Activated CD4-positive, alpha-beta T cell treated with anti-CD3 and anti-CD28 coated beads, Interleukin-2, amount 50 U/mL, for 24 hours (primary cell): ENCODE data around the gene PARD3.
"Not testable (repeated sequence)": the region's sequence is repeated elsewhere in the genome, so short reads cannot be mapped to it uniquely, and the experiment has no call there.

ENCODE experiments used
- DNase-seq, 2 donors: peaks; one replicate each; pipeline ENCODE4 v3.0.0-alpha.2; 2020; ENCODE audit warnings: low read depth in 1 of 2, low spot score in 1 of 2

PARD3 gene

DNA sequence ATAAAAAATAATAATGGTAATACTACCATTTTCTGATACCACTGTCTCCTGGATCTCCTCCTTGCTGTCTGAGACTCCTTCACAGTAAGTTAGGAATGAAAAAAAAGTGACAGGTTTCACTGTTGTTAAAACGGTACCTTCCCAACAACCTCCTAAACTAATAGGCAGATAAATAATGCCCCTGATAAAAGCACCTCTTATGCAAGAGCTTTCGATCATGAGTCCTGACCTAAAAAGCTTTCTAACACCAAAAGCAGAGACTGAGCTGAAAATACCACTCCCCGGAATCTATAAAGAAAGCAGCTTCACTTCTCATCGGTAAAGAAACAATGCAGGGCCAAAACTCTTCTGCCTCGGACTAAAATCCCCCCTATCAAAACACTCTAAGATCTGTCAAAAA, 14.5 kb downstream of the PARD3 start:
- no peak for DNase-seq

DNA sequence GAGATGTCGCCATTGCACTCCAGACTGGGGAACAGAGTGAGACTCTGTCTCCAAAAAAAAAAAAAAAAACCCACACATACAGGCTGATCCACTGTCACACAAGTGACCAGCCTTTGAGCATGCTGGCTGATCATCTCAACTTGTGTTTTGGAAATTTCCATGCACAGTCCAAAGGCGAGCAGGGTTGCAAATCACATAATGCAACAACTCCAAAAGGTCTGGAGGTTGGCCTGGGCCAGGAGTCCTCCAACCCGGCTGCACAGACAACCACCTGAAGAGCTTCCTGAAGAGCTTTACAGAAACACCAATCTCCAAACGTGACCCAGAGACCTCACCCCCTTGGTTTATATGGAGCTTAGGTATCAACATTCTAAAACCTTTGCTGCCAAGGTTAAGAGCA, 16.4 kb downstream of the PARD3 start:
- no peak for DNase-seq

DNA sequence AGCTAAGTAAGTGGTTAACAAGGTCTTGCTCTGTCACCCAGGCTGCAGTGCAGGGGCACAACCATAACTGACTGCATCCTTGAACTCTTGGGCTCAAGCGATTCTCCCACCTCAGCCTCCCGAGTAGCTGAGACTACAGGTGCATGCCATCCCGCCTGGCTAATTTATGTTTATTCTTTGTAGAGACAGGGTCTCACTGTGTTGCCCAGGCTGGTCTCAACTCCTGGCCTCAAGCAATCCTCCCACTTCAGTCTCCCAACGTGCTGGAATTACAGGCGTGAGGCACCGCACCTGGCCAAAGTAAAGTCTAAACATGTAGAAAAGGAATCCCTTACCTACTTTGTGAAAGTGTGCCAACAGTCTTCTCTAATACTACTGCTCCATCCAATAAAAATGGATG, 17.9 kb downstream of the PARD3 start:
- DNase-seq, result no peak

DNA sequence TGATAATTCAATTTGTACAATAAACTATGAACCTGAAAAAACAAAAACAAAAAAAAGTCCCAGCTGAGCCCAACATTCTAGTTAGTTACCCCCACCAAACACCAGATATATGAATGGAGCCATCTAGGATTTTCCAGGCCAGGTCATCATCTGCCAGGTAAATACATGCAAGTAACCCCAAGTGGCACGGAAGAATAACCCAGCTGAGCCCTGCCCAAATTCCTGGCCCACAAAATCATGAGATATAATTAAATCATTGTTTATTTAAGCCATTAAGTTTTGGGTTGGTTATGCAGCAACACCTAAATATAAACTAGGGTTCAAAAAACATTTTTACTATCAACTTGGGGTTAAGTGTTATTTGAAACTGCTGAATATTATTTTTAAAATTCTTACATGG, 19.0 kb downstream of the PARD3 start:
- DNase-seq, result no peak

DNA sequence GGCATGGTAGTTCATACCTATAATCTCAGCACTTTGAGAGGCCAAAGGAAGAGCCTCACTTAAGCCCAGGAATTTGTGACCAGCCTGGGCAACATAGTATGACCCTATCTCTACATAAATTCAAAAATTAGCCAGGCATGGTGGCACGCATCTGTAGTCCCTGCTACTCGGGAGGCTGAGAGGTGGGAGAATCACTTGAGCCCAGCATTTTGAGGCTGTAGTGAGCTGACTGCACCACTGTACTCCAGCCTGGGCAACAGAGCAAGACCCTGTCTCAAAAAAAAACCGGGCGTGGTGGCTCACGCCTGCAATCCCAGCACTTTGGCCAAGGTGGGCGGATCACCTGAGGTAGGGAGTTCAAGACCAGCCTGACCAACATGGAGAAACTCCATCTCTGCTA, 19.8 kb downstream of the PARD3 start:
- no peak for DNase-seq

DNA sequence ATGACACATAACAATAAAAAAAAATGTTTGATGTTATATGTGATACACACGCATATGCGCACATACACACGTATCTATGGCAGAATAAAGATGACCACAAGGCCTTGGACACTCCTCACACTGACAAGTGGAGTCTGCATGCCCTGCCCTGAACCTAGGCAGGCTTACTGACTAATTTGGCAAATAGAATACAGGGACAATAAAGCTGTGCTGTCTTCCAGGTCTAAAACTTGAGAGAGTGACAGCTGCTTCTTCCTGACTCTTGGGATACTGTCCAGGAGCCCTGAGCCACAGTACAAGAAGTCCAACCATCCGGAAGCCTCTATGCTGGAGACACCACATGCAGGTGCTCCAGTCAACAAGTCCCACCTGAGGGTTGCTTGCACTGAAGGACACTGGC, 20.3 kb downstream of the PARD3 start:
- no peak for DNase-seq

DNA sequence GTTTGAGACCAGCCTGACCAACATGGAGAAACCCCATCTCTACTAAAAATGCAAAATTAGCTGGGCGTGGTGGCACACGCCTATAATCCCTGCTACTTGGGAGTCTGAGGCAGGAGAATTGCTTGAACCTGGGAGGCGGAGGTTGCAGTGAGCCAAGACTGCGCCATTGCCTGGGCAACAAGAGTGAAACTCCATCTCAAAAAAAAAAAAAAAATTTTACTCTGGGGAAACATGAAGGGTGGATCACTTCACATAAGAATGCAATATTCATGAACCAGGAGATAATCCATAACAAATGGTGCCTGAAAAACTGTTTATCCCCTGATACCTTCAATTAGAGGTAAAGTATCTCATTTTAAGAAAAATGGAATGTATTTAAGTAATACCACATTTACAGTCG, 21.5 kb downstream of the PARD3 start:
- DNase-seq, result not testable (repeated sequence)

DNA sequence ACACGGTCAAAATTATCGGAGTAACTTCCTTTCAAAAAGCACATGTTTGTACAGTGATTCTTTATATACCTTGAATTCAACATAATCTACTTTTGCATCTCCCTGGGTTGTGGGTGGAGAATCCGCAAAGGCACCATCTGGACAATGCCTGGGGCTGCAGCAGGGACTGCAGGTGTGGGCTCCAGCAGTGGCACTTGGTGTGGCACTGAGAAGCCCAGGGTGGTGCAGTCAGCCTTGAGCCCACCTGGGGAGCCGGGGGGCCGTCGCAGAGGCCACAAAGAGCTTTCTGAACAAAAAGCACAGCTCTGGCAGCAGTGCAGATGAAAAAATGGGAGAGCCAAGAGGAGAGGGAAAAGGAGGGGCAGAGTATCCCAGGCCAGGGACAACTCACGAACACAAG, 22.2 kb downstream of the PARD3 start:
- DNase-seq, result no peak

DNA sequence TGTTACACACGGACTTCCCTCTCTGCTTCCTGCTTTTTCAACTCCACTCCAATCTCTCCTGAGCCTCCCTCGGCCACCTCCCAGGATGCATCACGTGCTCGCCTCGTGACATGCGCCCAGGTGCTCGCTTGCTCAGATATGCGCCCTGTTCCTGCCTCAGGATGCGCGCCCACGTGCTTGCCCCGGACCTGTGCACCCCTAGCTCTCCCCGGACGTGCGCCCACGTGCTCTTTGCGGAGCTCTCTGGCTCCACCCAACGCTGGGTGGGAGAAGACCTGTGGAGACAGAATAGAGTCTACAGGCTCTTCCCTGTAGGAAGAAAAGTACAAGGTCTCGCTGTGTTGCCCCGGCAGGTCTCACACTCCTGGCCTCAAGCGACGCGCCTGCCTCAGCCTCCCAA, 23.1 kb downstream of the PARD3 start:
- DNase-seq, result no peak

DNA sequence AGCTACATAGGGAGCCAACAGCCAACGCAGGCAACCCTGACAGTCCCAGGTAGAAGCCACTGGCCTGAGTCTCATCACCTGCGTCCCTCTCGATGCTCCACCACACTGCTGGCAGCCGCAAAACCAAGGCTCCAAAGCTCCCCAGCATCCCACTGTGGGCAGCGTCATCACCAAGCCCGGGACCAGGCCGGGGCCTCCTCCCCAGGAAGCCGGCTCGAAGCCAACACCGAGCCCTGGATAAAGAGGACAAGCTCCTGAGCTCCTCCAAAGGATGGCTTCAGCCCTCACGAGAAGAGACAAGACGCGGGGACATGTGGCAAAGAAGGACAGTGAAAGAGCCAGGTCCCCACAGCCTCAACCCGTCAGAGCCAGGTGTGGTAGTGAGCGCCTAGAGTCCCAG, 23.9 kb downstream of the PARD3 start:
- DNase-seq, result no peak

DNA sequence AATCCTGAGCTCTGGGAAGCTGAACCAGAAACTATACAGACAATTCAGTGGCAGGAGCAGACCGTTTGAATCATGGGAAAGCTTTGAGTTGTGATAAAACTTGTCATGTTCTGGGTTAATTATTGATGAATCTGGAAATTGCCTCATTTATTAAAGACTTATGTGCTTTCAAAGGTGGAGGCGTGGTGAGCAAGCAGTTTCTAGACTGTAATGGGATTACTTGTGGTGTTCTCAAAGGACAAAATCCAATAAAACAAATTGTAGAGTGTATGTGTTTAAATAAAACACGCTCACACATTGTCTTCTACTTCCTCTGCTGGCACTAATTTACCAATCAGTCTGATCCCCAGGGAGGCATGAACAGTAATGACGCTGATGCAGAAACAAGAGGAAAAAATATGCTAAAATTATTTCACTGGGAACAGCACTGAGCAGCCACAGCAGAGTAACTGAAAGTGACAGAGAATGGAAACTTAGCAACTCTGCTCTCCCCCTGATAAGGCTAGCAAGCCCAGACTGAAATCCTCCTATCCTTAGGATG, 25.1 kb downstream of the PARD3 start:
- DNase-seq, result no peak

DNA sequence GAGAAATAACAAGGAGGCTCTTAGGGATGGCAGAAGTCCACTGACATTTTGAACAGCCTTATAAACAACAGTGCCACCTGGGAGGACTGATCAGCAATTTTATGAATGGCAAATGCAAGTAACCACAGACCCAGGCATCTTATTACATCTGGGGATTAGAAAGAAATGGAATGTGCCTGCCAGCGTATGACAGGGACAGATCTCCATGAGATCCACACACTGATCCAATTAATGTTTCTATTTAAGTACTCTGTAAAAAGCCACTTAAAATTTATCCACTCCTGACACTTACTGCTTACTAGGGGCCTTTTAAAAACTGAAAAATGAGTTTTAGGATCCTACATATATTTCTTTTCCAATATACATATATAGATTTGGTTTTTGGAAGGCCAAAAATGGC, 28.6 kb downstream of the PARD3 start:
- no peak for DNase-seq

DNA sequence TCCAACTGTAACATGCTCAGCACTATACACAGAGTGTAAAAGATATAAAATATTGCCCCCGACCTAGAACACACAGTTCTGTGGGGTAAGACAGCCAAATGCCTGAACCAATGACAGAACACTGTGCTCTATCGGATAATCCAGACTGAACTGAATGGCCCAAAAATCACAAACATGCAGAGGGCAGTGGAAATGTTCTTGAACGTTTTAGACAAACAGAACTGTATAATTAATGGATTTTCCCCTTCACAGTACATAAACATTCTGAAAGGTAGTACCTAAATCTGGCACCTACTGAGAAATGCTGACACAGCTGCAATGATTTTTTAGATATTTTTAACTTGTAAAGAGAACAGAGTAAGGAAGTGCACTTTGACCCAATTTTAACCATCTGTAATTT, 33.4 kb downstream of the PARD3 start:
- DNase-seq, result no peak

DNA sequence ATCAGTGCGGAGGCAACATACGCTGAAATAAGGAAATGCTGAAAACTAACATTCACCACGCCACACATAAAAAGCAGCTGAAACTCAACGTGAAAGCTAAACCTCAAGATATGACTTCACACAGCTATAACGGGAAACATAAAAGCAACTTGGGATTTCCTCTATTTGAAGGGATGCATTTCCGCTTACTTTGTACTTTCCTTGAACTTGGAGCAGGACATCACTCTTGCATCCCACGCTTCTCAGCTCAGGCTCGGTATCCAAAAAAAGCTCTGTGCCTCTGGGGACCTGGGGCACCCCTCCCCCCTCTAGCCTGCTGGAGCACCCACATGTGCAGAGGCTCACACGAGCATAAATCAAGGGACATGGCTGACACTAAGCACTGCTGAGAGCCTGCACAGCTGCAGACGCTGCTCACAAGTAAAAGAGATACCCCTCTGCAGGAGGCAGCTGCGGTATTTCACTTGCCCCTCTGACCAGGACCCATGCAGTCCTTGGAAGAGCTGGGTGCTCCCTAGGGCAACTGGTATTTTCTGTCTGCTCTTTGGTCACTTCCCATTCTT, 34.2 kb downstream of the PARD3 start:
- DNase-seq, result no peak

DNA sequence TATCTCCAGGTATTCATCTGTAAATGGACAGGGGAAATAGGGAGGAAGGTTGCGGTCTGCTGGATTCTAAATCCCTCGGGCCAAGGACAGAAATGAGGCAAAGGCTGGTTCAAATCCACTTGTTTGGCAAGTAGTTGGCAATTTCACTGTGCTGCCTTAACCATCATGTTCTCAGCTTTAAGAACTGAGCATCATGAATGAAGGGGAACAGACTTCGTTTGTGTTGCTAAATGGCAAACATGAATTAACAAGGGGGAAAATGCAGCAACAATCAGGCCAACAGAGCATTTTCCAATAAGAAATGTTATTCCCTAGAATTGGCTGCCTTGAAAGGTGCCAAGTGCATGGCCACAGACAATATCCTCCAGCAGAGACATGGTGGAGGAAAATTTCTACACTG, 36.9 kb downstream of the PARD3 start:
- no peak for DNase-seq

DNA sequence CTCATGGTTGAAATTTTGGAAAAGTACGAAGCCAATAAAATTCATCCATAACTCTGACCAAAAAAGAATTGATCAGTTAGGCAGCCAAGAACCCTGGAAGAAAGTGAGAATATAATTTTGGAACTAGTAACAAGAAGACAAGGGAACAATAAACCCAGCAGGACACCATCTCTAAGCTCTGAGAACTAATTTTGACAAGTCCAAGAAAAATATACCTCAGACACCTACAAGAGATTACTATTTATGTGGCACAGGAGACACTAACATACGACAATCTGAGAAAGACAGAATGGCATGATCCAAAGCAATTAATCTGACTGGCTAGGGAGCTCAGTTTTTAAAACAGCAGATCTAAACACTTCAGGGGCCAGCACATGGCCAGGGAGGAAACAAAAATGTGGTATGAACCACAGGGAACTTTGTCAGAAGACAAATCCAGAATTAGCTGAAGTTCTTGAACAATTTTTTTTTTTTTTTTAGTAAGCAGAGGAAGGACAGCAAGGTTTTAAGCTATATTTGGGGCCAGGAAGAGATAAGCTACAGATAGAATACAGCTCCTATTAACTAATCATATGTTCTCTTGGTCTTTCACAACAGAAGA, 38.9 kb downstream of the PARD3 start:
- no peak for DNase-seq

DNA sequence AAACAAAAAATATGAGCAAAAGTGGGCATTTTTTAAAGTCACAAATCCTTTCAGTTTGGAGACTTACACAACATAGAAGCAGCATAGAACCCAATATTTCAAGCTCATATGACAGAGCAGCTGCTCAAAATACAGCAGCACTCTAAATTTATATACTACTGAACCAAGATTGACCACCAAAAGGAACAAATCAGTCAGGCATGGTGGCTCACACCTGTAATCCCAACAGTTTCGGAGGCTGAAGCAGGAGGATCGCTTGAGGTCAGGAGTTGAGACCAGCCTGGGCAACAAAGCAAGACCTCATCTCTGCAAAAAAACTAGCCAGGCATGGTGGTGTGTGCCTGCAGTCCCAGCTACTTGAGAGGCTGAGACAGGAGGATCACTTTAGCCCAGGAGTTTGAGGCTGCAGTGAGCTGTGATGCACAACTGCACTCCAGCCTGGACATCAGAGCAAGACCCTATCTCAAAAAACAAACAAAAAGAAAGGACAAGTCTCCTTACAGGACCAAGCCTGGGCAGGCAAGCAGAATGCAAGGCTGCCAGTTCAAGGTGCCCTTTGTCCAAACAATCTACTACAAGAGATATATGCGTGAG, 40.0 kb downstream of the PARD3 start:
- no peak for DNase-seq

DNA sequence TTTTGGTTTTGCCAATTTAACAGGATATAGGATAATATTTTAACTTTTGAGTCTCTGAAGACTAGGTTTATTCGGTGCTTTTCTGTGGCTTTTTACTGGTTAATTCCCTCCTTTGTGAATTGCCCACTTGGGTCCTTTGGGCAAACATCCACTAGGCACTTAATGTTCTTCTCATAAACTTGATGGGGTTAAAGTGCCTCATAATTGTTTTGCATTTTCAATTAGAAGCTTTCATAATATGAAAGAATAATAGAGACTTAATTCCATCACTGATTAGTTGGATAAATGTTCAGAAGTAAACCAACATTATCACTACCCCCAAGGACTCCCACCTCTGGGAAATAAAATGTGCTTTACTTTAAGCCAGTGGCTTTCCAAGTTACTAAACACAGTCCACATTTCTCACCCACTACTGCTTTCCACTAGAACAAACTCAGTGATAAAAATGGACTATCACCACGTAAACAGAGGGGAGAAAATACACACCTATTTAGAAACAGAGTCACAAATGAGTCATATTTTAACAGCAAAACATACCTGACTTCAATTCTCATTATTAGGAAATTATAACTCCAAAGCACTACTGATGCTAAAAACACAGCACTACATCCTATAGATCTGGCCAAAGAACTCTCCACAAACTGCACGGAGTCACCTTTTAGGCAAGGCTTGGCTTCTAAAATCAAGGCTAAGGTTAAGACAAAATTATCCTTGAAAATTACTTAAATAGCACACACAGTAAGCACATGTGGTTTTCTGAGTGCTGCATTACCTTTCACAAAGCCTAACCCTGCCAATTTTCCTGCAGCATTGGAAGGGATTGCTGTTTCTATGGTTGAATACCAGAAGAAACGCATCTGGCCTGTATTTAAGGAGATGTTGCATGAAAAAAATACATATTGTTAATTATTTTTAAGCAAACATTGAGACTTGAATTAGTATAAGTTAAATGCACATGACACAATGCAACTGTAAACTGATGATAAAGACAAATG, 41.2 kb downstream of the PARD3 start:
- no peak for DNase-seq

DNA sequence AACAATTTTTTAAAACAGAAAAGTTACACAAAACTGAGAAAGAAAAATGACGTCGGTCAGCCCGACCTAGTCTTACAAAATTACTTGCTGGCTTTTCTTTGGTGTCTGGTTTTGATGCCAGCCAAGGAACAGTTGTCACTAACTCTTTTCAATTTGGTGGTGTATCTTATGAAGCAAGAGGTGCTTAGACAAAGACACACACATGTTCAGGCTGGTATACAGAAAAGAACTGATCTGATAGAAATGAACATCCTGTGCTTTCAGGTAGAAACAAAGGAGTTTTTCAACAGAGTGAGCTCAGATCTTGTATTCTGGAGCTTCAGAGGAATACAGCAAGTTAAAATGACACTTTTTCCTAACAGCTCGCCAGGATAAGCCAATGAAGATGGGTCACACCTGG, 43.6 kb downstream of the PARD3 start:
- no peak for DNase-seq

DNA sequence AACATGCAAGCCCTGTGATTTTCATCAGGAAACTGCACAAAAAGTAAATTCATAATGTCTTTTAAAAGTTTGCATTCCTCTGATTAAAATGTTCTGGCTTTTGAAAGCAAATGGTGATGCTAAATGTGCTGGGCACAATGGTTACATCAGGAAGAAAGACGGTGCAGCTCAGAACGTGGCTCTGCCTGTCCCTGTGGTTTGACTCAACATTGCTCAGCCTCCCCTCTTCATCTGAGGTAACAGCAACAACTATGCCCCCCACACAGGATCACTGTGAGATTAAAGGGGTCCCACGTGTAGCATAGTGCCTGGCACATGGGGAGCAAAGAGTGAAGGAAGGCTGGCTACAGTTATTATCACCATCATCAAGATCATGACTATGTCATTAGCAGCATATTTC, 44.0 kb downstream of the PARD3 start:
- DNase-seq, result no peak

DNA sequence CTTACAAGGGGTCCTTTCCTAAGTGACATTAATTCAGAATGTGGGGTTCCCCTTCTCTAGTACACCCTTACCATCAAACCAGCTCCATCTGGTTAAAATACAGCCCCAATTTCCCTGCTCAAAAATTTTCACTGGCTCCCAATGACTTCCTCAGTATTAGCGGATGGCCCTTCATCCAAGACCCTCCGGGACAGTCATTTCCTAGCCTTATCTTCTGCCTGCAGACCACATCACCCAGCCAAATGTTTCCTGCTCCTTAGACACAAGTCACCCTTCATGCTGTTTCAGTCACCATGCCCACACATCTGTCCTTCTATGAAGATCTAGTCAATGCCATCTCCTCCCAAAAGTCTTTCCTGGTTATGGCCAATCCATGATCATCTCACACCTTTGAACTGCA, 45.2 kb downstream of the PARD3 start:
- DNase-seq, result no peak

DNA sequence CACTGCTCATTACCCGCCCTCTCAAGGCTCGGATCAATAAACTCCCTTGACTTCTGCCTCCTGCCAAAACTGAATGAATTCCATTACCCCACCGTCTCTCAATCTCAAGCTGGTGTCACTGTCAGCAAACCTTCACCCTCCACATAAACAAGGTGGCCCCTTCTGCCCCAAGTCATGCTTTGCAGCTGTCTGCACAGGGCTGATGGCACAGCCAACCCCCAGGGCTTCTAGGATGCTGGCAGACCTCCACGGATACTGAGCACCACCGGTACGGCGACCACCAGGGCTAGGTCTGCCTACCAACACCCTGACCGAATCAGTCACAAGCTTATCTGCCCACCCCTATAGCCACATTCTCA, 46.1 kb downstream of the PARD3 start:
- no peak for DNase-seq
